ENCODE measurements around the gene TMEM132C.

DNA sequence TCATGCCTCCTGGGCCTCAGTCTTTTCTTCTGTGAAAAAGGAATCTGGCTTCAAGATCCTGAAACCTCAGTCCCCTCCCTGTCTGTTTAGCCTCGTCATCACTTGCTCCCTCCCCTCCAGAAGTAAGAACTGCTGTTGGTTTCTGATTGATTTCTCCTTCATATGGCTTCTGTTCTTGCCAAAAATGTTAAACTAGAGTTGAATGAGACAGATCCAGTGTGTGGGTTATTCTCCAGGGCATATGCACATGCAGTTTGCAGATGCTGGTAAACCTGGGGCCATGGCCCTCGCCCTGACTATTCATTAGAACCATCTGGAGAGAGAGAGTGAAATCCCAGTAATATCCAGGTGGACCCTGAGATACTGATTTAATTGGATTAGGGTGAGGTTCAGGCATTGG lies 175.1 kb downstream of the TMEM132C start:
- TF ChIP-seq, protein P1, sequence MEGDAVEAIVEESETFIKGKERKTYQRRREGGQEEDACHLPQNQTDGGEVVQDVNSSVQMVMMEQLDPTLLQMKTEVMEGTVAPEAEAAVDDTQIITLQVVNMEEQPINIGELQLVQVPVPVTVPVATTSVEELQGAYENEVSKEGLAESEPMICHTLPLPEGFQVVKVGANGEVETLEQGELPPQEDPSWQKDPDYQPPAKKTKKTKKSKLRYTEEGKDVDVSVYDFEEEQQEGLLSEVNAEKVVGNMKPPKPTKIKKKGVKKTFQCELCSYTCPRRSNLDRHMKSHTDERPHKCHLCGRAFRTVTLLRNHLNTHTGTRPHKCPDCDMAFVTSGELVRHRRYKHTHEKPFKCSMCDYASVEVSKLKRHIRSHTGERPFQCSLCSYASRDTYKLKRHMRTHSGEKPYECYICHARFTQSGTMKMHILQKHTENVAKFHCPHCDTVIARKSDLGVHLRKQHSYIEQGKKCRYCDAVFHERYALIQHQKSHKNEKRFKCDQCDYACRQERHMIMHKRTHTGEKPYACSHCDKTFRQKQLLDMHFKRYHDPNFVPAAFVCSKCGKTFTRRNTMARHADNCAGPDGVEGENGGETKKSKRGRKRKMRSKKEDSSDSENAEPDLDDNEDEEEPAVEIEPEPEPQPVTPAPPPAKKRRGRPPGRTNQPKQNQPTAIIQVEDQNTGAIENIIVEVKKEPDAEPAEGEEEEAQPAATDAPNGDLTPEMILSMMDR (IDR thresholded peaks at IDR 0.05; ENCODE audit: control extremely low read depth in 1 of 3, insufficient read depth in 1 of 3, low read depth in 1 of 3, low read length in 3 of 3), result no peak
- TF ChIP-seq SP4 (IDR thresholded peaks at IDR 0.05; ENCODE audit: low read length) (no peak), RFX5 (IDR thresholded peaks at IDR 0.05; ENCODE audit: borderline replicate concordance, low read depth, low read length) (no peak)
